GM12878 (cell line): Measurements from ENCODE around the gene AP3M1. TPM values are rescaled to one million over a fixed set of nuclear protein-coding genes. Genes with fewer than 3 reads are reported as not detected.
A peak's percentile ranks its signal among the peaks of the same experiment; 100 is the strongest.

ENCODE experiments used
- ATAC-seq: fragments of 200-7000 bp; cut with Tn5 transposase; 3 replicates; pipeline ENCODE4 v1.9.1; 2020; ENCODE audit warnings: mild to moderate bottlenecking, moderate library complexity
- BruUV-seq: library from RNA; stranded (reverse); fragments of 400-500 nt; replicated peaks from 2 replicates; lab custom pipeline; 2021; lab: Mats Ljungman, UMichigan
- CTCF ChIA-PET: fragments of 300-600 bp; sonication (Branson Sonifier 250); formaldehyde crosslinking; extraction: SDS; loops from one replicate; lab custom pipeline; 2021; ENCODE audit warnings: inconsistent platforms; lab: Yijun Ruan, JAX
- POLR2A ChIA-PET: fragments of 350-600 bp; formaldehyde crosslinking; extraction: SDS; loops from one replicate; lab custom pipeline; 2021; ENCODE audit warnings: inconsistent platforms; lab: Charles Lee
- RAD21 ChIA-PET: fragments of 300-600 bp; sonication (Branson Sonifier 250); formaldehyde crosslinking; loops from one replicate; lab custom pipeline; 2023; ENCODE audit warnings: antibody characterized with exemption; ENCODE audit not compliant: unreplicated experiment; lab: Charles Lee
- SMC1A ChIA-PET: fragments of 300-600 bp; sonication (Branson Sonifier 250); formaldehyde crosslinking; loops from one replicate; lab custom pipeline; 2023; ENCODE audit not compliant: unreplicated experiment, uncharacterized antibody; lab: Charles Lee
- DNase-seq: peaks from one replicate; pipeline ENCODE4 v3.0.0-alpha.2; 2011; ENCODE audit warnings: low read depth, low spot score
- FAIRE-seq: peaks from 3 replicates; lab custom pipeline; 2011; peaks lifted over from hg19 to GRCh38; lab: Jason Lieb, UNC
- H2AFZ ChIP-seq: 2 replicates; pipeline ENCODE4 v1.6.0; 2011; ENCODE audit warnings: low read depth, low read length, control low read depth; ENCODE audit not compliant: control insufficient read depth
- H3K27ac ChIP-seq: 2 replicates; pipeline ENCODE4 v1.5.1; 2011; ENCODE audit warnings: control low read depth; ENCODE audit not compliant: control insufficient read depth, insufficient read depth
- H3K27me3 ChIP-seq, 2 experiments: replicated peaks in 1 of 2; 2 replicates each; pipeline versions ENCODE4 v1.6.0 to v1.6.1; 2011; ENCODE audit warnings: low read length in 1 of 2; ENCODE audit not compliant: control insufficient read depth in 2 of 2, insufficient read depth in 2 of 2
- H3K36me3 ChIP-seq, 2 experiments: 2 replicates each; pipeline ENCODE4 v1.5.1; 2011; ENCODE audit warnings: low read length in 1 of 2; ENCODE audit not compliant: control insufficient read depth in 2 of 2, insufficient read depth in 2 of 2
- H3K4me1 ChIP-seq: 2 replicates; pipeline ENCODE4 v1.6.1; 2011; ENCODE audit warnings: mild to moderate bottlenecking, low read length, moderate library complexity, mixed read lengths; ENCODE audit not compliant: control insufficient read depth, insufficient read depth
- H3K4me2 ChIP-seq: 2 replicates; pipeline ENCODE4 v1.6.0; 2011; ENCODE audit warnings: control low read depth; ENCODE audit not compliant: control insufficient read depth, insufficient read depth
- H3K4me3 ChIP-seq: fragments of 200-600 bp; sonication (generic); 2 replicates; pipeline ENCODE4 v1.5.1; 2016
- H3K79me2 ChIP-seq: 2 replicates; pipeline ENCODE4 v1.6.0; 2011; ENCODE audit warnings: low read length; ENCODE audit not compliant: control insufficient read depth, insufficient read depth
- H3K9ac ChIP-seq: 2 replicates; pipeline ENCODE4 v1.8.0; 2011; ENCODE audit warnings: low read length, control low read depth, mixed read lengths; ENCODE audit not compliant: control insufficient read depth, insufficient read depth
- H3K9me3 ChIP-seq: replicated peaks from 3 replicates; pipeline ENCODE4 v1.5.1; 2011; ENCODE audit warnings: mild to moderate bottlenecking, low read length; ENCODE audit not compliant: control insufficient read depth, insufficient read depth
- H4K20me1 ChIP-seq: 2 replicates; pipeline ENCODE4 v1.6.0; 2011; ENCODE audit not compliant: control insufficient read depth, insufficient read depth
- ATF7 ChIP-seq: fragments of 450-650 bp; IDR thresholded peaks from 2 replicates; pipeline ENCODE4 v1.6.1; 2016; ENCODE audit warnings: low read depth, mild to moderate bottlenecking
- CBX5 ChIP-seq: sonication (generic); IDR thresholded peaks from 2 replicates; pipeline ENCODE4 v1.6.1; 2016; ENCODE audit warnings: low read depth, moderate library complexity, mild to moderate bottlenecking, inconsistent platforms
- CHD2 ChIP-seq: IDR thresholded peaks from 2 replicates; pipeline ENCODE4 v1.6.1; 2011; ENCODE audit warnings: low read depth, low read length, improper control_type of control experiment, borderline replicate concordance
- CHD4 ChIP-seq: fragments of 200-600 bp; sonication (generic); IDR thresholded peaks from 2 replicates; pipeline ENCODE4 v1.6.1; 2016; ENCODE audit warnings: mild to moderate bottlenecking
- DPF2 ChIP-seq: fragments of 450-650 bp; IDR thresholded peaks from 2 replicates; pipeline ENCODE4 v1.6.1; 2017; ENCODE audit warnings: mild to moderate bottlenecking
- EED ChIP-seq: sonication (generic); IDR thresholded peaks from 2 replicates; pipeline ENCODE4 v1.6.1; 2016; ENCODE audit warnings: antibody characterized with exemption, low read depth
- EP300 ChIP-seq, 2 experiments: fragments of 150-350 bp in 1 of 2; IDR thresholded peaks; 2 replicates each; pipeline ENCODE4 v1.6.1; 2011 to 2012; ENCODE audit warnings: low read depth in 2 of 2, low read length in 2 of 2, borderline replicate concordance in 1 of 2, improper control_type of control experiment in 1 of 2, inconsistent platforms in 1 of 2; ENCODE audit not compliant: control insufficient read depth in 1 of 2
- HDAC6 ChIP-seq: fragments of 200-600 bp; sonication (generic); IDR thresholded peaks from one replicate; pipeline ENCODE4 v1.8.0; 2017; ENCODE audit warnings: antibody characterized with exemption; ENCODE audit not compliant: unreplicated experiment
- LARP7 ChIP-seq: fragments of 450-650 bp; IDR thresholded peaks from 2 replicates; pipeline ENCODE4 v1.6.1; 2017; ENCODE audit warnings: mild to moderate bottlenecking
- MEF2A ChIP-seq: IDR thresholded peaks from 2 replicates; pipeline ENCODE4 v1.6.1; 2011; ENCODE audit warnings: low read depth, mild to moderate bottlenecking, low read length, moderate library complexity; ENCODE audit not compliant: insufficient read depth
- MEF2B ChIP-seq: fragments of 450-650 bp; IDR thresholded peaks from 2 replicates; pipeline ENCODE4 v1.6.1; 2018; ENCODE audit warnings: mild to moderate bottlenecking, moderate library complexity; ENCODE audit not compliant: partially characterized antibody, poor library complexity, severe bottlenecking
- MYC ChIP-seq: IDR thresholded peaks from 2 replicates; pipeline ENCODE4 v1.6.1; 2011; ENCODE audit warnings: mild to moderate bottlenecking, low read length, moderate library complexity, inconsistent platforms; ENCODE audit not compliant: insufficient read depth, insufficient replicate concordance, insufficient read length, severe bottlenecking
- NFIC ChIP-seq: IDR thresholded peaks from 2 replicates; pipeline ENCODE4 v1.6.1; 2012; ENCODE audit warnings: low read depth, mild to moderate bottlenecking, inconsistent platforms, low read length, moderate library complexity
- NFYA ChIP-seq: IDR thresholded peaks from 2 replicates; pipeline ENCODE4 v1.6.1; 2011; ENCODE audit warnings: low read depth, mild to moderate bottlenecking, low read length, improper control_type of control experiment, borderline replicate concordance
- NR2C2 ChIP-seq: IDR thresholded peaks from 2 replicates; pipeline ENCODE4 v1.6.1; 2011; ENCODE audit warnings: borderline replicate concordance, low read depth; ENCODE audit not compliant: control insufficient read depth, insufficient read length
- NRF1 ChIP-seq: conservative IDR thresholded peaks from 2 replicates; pipeline ENCODE4 v1.6.1; 2011; ENCODE audit warnings: mild to moderate bottlenecking, low read depth, low read length, improper control_type of control experiment
- POLR2AphosphoS5 ChIP-seq: IDR thresholded peaks from 2 replicates; pipeline ENCODE4 v1.6.1; 2011; ENCODE audit warnings: mild to moderate bottlenecking, low read length, inconsistent platforms
- RAD51 ChIP-seq: fragments of 450-650 bp; IDR thresholded peaks from 2 replicates; pipeline ENCODE4 v1.6.1; 2016; ENCODE audit warnings: moderate library complexity, mild to moderate bottlenecking, inconsistent platforms
- ZNF217 ChIP-seq: fragments of 450-650 bp; IDR thresholded peaks from 2 replicates; pipeline ENCODE4 v1.6.1; 2017; ENCODE audit warnings: antibody characterized with exemption, mild to moderate bottlenecking
- WGBS: methylation state at CpG from one replicate; pipeline ENCODE4 v1.1.6; 2016; ENCODE audit warnings: low lambda C conversion rate; ENCODE audit not compliant: insufficient replicate concordance, insufficient coverage; ENCODE audit errors: missing lambda C conversion rate; 5-methylcytosine and 5-hydroxymethylcytosine counted together
- in situ Hi-C: fragments of 300-500 bp; cut with MboI; formaldehyde crosslinking; loops from 9 replicates; pipeline ENCODE4 v1.14.3; 2018; ENCODE audit warnings: mixed read lengths
- intact Hi-C: fragments of 100-400 bp; cut with micrococcal nuclease; formaldehyde crosslinking; loops from one replicate; pipeline ENCODE4 v1.14.2; 2022; ENCODE audit not compliant: unreplicated experiment
- polyA plus RNA-seq, 11 experiments: library from polyadenylated mRNA; depleted of rRNA in 4 of 11; unstranded in 6 of 11; stranded (reverse) in 5 of 11; fragments of >200 nt; fragmentation: Nextera tagmentation in 4 of 11; fragmentation: Illumina TruSeq in 1 of 11; extraction: Ambion mirVana in 4 of 11; extraction: Trizol in 1 of 11; gene quantifications; 1 replicate in 1 of 11; 2 replicates in 10 of 11; pipeline versions ENCODE4 v1.2.1 to v1.2.3, GENCODE V29; 2011 to 2016; ENCODE audit warnings: inconsistent platforms in 2 of 11, missing spikeins in 2 of 11, low read depth in 1 of 11
- total RNA-seq, 4 experiments: library from RNA; depleted of rRNA in 3 of 4; stranded (reverse); fragments of >200 nt in 3 of 4; fragmentation: Illumina TruSeq in 1 of 4; extraction: Trizol in 1 of 4; gene quantifications; 2 replicates each; pipeline versions ENCODE4 v1.2.1 to v1.2.3, GENCODE V29; 2013 to 2021
- TF ChIP-seq, protein P1 (sequence below): fragments of 450-650 bp; IDR thresholded peaks from 2 replicates; pipeline ENCODE4 v1.6.1; 2016; ENCODE audit warnings: mild to moderate bottlenecking
- TF ChIP-seq, protein P2 (sequence below): IDR thresholded peaks from 2 replicates; pipeline ENCODE4 v1.6.1; 2012; ENCODE audit warnings: low read depth, low read length, improper control_type of control experiment
- TF ChIP-seq, protein P3 (sequence below): IDR thresholded peaks from 2 replicates; pipeline ENCODE4 v1.6.1; 2011; ENCODE audit warnings: low read depth, mild to moderate bottlenecking, low read length, moderate library complexity, borderline replicate concordance; ENCODE audit errors: extremely low read depth

The AP3M1 gene
- total and polyA plus RNA-seq, 10 of the 15 experiments (the other 5 are each of a cell fraction or from before 2014, with no cell fraction given): 22.1 to 83.4 (median 47.7) TPM

DNA sequence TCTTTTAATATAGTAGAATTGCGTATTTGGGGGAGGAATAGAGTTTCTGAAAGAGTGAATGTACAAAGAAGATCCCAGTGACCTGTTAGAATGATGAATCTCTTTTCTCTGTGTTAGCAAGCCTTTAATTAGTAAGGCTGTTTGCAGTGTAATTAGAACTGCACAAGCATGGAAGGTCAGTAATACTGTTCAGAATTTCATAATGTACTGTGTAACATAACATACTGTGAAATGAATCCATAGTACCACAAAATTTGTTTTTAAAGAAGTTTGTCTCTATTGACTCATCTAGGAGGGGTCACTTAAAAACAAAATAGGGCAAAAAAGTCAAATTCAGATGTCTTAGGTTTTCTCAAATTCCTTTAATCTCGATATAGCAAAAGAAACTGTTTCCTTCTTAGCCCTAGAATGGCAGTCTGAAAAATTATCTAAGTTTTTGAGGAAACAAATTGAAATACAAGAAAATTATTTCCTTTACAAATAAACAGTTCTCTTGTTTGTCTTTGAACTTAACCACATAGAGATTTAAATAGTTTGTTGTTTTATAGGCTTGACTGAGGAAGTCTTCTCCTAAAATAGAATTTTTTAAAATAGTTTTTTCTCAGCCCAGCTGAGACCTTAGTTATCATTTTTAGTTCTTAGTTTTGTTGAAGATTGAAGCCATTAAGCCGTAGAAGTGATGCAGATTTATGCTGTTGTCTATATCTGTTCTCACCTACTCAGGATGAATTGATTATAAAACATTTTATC, 12.9 kb upstream of the AP3M1 start:
- POLR2A ChIA-PET: interaction anchor here (1.4 kb wide), 1 partner anchor 10 kb away, joined by 8 read pairs; no protein-coding TSS in a partner anchor
- Histone ChIP-seq H3K27me3 (no peaks in the 10 kb centered on the region), H3K9me3 (no peaks in the 10 kb centered on the region), H3K27ac (peak overlapping the region; percentile 54), H3K79me2 (peaks cover 55% of the 10 kb centered on the region), H4K20me1 (no peaks in the 10 kb centered on the region), H2AFZ (no peak overlapping the region), H3K9ac (peak overlapping the region; percentile 9; the same call in 1 of the 2 replicates), H3K4me2 (peak overlapping the region; percentile 83), H3K4me1 (peaks cover 50% of the 10 kb centered on the region), H3K36me3 (no peaks in the 10 kb centered on the region), H3K4me3 (0 out of 2 replicates have a peak overlapping the region, but pooled peaks have one; percentile 9)
- intact Hi-C loops (no loop called here), in situ Hi-C loops (no loop called here)
- ATAC-seq (peak; percentile 7; the same call in 2 of the 3 replicates), FAIRE-seq (no peak), DNase-seq (no peak)
- CTCF ChIA-PET: interaction anchor here (1.0 to 1.1 kb wide), 2 partner anchors 11 to 15 kb away, joined by 3 to 4 read pairs; no protein-coding TSS in a partner anchor
- BruUV-seq: no TSS peak
- SMC1A ChIA-PET: no interaction called here
- 1% methylated on average over 3 of the region's 3 CpGs for WGBS
- RAD21 ChIA-PET: interaction anchor here (1.4 to 1.8 kb wide), 2 partner anchors 10 to 14 kb away, joined by 3 to 8 read pairs; no protein-coding TSS in a partner anchor
- TF ChIP-seq MEF2A: peak; percentile 94
- peak; percentile 34; the same call in 1 of the 2 replicates for TF ChIP-seq NFIC
- TF ChIP-seq EP300 (IDR thresholded peaks at IDR 0.05; ENCODE audit: borderline replicate concordance in 1 of 2, control insufficient read depth in 1 of 2, low read depth in 2 of 2, low read length in 2 of 2): no peak
- TF ChIP-seq NRF1: no peak
- TF ChIP-seq, protein P1, sequence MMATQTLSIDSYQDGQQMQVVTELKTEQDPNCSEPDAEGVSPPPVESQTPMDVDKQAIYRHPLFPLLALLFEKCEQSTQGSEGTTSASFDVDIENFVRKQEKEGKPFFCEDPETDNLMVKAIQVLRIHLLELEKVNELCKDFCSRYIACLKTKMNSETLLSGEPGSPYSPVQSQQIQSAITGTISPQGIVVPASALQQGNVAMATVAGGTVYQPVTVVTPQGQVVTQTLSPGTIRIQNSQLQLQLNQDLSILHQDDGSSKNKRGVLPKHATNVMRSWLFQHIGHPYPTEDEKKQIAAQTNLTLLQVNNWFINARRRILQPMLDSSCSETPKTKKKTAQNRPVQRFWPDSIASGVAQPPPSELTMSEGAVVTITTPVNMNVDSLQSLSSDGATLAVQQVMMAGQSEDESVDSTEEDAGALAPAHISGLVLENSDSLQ: no peak
- no peak for TF ChIP-seq NR2C2
- no peak for TF ChIP-seq RAD51
- no peak for TF ChIP-seq ATF7
- no peak for TF ChIP-seq CHD2
- TF ChIP-seq, protein P2, sequence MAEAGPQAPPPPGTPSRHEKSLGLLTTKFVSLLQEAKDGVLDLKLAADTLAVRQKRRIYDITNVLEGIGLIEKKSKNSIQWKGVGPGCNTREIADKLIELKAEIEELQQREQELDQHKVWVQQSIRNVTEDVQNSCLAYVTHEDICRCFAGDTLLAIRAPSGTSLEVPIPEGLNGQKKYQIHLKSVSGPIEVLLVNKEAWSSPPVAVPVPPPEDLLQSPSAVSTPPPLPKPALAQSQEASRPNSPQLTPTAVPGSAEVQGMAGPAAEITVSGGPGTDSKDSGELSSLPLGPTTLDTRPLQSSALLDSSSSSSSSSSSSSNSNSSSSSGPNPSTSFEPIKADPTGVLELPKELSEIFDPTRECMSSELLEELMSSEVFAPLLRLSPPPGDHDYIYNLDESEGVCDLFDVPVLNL: no peak
- TF ChIP-seq DPF2: no peak
- TF ChIP-seq CHD4: no peak
- no peak for TF ChIP-seq POLR2AphosphoS5
- TF ChIP-seq MYC: no peak
- no peak for TF ChIP-seq LARP7
- TF ChIP-seq NFYA: no peak
- TF ChIP-seq ZNF217: no peak
- TF ChIP-seq HDAC6: no peak
- TF ChIP-seq EED: no peak
- TF ChIP-seq, protein P3, sequence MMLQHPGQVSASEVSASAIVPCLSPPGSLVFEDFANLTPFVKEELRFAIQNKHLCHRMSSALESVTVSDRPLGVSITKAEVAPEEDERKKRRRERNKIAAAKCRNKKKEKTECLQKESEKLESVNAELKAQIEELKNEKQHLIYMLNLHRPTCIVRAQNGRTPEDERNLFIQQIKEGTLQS: no peak
- peak; percentile 55 for TF ChIP-seq MEF2B
- no peak for TF ChIP-seq CBX5
